GF-D8 (cell line): ENCODE results near the gene EEFSEC.

Experiments used
- DNase-seq: peaks from one replicate; lab custom pipeline; 2025; lab: John Stamatoyannopoulos, UW

Gene EEFSEC, protein sequence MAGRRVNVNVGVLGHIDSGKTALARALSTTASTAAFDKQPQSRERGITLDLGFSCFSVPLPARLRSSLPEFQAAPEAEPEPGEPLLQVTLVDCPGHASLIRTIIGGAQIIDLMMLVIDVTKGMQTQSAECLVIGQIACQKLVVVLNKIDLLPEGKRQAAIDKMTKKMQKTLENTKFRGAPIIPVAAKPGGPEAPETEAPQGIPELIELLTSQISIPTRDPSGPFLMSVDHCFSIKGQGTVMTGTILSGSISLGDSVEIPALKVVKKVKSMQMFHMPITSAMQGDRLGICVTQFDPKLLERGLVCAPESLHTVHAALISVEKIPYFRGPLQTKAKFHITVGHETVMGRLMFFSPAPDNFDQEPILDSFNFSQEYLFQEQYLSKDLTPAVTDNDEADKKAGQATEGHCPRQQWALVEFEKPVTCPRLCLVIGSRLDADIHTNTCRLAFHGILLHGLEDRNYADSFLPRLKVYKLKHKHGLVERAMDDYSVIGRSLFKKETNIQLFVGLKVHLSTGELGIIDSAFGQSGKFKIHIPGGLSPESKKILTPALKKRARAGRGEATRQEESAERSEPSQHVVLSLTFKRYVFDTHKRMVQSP

DNA sequence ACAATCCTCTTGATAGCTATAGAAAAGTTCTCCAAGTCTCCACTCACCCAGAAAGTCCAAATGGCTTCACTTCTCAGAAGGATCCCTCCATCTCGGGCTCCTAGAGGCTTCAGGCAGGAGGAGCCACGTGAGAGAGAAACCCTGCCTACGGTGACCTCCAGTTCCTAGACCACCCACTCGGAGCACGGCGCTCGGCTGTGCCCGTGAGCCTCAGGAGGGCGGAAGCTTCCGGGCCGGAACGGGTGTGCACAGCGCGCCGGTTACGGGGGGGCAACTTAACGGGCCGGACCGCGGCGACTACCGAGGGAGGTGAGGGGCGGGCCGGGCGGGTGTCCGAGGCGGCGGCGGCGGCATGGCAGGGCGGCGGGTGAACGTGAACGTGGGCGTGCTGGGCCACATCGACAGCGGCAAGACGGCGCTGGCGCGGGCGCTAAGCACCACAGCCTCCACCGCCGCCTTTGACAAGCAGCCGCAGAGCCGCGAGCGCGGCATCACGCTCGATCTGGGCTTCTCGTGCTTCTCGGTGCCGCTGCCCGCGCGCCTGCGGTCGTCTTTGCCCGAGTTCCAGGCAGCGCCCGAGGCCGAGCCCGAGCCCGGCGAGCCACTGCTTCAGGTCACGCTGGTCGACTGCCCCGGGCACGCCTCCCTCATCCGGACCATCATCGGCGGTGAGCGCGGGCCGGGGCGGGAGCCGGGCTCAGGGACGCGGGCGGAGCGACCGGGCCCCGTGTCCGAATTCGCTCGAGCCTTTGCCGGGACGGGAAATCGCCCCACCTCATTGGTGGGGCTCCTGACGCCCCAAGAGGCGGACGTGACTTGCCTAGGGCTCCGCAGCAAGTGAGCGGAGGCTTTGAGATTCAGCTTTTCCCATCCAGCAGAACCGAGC, at the start of gene EEFSEC:
EEFSEC (plus strand) TSS at position 326 of the 886 bp plus-strand sequence; CDS start at position 353, 27 bp downstream.
- DNase-seq = peak; percentile 62

DNA sequence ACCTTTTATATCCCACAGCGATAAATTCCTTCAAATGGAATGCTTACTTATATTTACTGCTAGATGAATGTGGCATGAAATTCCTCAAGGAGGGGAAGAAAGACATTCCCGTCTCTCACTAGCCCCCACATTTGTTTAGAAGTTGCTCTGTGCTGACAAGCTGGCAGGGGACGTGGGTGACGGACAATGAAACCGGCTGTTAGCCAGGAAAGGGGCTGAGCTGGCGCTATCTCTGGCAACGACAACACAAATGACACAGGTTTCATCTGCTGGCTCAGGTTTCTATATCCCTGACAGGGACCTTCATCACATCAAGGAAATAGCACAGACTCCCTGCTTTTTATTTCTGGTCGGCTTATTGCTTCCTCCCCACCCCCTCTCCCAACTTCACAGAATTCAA, 45.4 kb upstream of the EEFSEC start:
- DNase-seq = no peak

DNA sequence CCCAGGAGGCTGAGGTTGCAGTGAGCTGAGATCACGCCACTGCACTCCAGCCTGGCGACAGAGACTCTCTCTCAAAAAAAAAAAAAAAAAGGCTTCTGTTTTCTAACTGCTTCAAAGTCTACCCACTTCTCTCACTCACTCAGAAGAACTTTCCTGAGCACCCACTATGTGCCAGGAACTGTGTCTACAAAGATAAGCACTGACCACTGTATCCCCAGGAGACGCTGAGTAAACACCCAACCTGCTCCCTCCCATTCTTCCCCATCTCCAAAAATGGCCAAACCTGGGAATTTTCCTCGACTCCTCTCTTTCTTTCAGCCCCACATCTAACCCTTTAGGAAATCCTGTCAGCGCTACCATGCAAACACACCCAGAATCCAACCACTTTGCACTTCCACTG, 42.1 kb upstream of the EEFSEC start:
- no peak for DNase-seq

DNA sequence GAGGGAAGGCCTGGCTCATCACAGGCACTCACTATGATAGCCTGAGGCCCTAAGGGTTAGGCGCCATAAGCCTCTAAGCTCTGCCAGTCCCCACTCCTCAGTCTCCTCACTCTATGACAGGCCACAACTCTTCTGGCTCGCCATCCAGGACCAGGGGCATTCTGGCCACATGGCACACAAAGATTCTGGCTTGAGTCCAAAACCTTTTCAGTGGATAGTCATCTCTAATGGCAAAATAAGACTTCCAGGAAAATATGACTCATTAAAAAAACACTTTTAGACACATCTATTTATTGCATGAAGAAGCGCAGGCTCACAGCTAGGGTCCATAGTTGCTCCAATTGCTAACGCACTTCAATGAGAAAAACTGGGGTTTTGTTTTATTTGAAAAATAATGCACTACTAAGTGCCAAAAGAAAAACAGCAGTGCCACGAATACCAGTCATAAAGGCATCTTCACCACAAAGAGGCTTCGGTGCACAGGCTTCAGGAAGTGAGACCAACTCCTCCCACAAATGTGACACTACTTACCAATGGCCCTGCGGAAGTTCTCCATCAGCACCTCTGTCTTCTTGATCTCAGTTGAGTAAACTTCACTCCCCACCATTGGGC, 40.8 kb upstream of the EEFSEC start:
- DNase-seq = no peak

DNA sequence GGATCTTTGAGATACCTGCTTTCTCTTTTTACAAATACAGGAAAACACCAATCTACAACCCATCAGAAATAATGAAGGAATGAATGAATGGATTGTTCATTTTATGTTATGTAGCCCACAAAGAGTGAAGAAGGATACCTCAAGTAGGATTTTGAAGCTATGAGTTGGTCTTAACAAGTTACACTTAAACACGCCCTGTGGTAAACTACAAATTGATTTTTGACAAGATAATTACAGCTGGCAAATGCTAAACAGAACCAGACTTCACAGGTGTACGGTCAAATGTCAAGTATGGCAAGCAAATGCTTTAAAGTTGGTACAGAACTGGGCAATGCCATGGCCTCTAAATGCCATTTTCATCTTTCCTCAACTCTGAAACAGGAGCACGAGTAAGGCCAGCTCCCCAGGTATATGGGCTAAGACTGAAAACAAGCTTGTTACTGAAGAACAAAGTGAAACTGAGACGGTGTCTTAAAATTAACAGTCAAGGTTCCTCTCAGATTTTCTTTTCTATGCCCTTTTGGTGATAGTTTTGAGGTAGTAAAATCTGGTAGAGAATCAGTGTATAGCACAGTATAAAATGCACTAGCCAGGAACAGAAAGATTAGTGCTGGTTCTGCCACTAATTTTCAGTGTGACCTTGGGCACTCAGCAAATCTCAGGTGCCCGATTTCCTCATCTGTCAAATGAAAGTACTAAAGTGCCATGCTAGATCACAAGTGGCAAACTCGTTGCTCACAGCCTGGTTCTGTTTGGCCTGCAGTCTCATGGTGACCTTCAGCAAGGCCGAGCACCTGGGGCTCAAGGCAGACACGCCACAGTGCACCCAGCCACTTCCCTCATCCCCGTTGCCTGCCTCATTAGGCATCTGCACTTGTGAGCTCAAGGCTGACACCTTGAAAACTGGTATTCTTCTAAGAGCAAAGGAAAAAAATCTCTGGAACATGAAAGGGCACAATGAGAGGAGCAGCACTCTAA, 39.2 kb upstream of the EEFSEC start:
- DNase-seq = no peak

DNA sequence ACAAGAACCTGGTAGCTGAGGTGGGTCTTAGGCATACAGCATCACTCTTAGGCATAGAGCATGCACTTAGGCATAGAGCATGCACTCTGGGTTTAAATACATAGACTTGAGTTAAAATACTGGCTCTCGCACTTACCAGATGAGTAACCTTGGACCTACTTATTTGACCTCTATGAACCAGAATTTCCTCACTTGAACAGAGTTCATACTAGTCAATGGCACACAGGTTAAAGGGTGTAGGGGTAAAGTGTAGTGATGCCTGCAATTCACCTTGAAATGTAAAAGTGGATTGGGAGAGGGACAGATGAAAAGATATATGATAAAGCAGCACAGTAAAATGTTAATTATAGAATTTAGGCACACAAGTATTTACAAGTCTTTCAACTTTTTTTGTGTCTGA, 31.3 kb upstream of the EEFSEC start:
- no peak for DNase-seq

DNA sequence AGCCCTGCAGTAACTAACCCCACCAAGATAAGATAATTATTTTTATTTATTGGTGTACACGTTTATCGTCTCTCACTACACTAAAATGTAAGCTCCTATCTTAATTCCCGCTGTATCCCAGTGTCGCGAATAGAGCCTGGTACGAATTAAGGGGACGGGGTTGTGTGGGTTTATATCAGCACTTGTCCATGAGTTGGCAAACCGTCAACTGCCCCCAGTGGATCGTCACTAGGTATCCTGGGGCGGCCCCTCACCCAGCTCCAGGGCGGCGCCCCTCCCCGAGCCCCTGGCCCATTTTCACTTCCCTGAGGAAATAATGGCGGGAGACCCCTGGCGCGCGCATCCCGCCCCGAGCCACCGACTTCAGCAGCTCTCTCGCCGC, 30.1 kb upstream of the EEFSEC start:
- no peak for DNase-seq

DNA sequence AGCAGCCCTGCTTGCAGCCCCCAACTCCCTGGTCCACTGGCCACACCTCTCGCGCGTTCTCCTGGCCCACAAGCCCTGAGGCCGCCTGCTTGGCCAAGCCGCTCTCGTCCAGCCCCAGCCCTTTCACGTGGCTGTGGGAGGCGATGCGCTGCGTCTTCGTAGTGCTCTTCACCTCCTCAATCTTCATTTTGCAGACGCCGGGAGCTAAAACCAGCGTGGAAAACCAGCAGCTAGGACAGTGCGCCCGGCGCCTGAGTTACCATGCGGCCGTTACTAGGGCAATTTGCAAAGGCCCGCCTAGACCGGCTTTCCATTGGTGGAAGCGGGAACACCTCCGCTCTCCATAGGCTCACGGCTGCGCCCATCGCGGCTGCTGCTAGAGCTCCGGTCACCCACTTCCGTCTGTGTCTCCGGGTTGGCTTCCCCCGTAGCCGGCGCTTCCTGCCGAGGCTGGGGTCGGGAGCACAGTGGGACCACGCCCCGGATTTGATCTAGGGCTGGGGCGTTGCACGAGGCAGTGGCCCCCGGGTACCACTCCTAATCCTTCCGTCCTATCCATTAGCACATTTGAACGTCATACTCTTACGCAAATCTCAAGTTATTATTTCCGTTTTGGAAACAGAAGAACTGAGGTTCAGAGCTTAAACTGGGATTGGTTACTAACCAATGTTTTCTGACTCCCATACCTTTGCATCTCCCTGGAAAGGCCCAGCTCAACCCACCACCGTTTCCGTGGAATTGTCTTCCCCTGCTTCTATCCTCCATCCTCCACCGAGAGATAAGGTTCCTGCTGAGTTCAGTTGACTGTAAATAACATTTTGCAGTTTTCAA, 29.5 kb upstream of the EEFSEC start, which contains the start of gene RUVBL1:
RUVBL1 (minus strand) TSS at position 275 of the 831 bp plus-strand sequence; CDS start at position 187, 88 bp downstream.
- DNase-seq = peak; percentile 94

DNA sequence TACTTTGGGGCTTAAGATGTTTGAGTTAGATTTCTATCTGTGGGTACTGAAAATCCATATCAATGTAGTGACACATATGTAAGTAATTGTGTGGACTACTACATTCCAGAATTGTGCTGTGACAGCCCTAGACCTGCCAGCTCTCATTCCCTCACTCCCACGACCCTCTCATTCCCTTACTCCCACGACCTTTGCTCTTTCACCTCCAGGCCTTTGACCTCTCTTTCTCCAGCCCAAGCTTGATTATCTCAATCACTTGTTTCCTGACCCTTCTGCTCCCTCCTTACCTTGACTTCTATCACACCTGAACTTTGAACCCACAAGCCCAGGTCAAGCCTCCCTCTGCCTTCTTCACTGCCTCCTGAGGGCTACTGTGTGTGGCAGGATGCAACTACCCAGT, 26.0 kb upstream of the EEFSEC start:
- no peak for DNase-seq

DNA sequence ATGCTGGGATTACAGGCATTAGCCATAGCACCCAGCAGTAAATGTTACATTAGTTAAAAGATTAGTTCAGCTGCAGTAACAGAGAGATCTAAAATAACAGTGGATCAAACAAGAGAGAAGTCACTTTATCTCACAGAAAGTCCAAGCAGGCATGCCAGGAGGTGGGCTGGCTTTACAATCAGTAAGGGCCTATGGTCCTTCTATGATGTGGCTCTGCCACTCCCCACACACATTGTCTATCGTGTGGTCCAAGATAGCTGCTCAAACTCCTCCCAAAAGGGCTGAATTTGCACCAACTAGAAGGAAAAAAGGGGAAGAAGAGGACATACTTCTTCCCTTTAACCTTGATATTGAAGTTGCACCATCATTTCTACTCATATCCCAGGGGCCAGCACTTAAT, 25.0 kb upstream of the EEFSEC start:
- DNase-seq = no peak

DNA sequence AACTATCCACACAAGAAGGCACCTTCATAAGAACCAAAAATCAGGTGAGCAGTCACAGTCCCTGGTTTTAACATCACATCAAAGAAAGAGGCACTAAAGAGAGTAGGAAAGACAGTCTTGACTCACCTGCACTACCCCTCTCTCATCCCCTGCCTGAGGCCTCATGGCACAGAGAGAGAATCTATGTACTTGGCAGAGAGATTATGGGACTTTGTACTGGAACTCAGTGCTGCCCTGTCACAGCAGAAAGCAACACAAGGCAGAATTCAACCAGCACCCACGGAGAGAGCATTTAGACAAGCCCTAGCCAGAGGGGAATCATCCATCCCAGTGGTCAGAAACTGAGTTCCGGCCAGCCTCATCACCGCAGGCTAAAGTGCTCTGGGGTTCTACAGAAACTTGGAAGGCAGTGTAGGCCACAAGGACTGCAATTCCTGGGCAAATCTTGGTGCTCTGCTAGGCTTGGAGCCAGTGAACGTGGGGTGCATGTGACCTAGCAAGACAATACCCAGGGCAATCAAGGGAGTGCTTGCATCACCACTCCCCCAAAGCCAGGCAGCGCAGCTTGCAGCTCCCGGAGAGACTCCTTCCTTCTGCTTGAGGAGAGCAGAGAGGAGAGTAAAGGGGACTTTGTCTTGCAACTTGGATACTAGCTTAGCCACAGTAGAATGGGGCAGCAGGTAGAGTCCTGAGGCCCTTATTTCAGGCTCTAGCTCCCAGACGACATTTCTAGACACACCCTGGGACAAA, 21.2 kb upstream of the EEFSEC start:
- no peak for DNase-seq

DNA sequence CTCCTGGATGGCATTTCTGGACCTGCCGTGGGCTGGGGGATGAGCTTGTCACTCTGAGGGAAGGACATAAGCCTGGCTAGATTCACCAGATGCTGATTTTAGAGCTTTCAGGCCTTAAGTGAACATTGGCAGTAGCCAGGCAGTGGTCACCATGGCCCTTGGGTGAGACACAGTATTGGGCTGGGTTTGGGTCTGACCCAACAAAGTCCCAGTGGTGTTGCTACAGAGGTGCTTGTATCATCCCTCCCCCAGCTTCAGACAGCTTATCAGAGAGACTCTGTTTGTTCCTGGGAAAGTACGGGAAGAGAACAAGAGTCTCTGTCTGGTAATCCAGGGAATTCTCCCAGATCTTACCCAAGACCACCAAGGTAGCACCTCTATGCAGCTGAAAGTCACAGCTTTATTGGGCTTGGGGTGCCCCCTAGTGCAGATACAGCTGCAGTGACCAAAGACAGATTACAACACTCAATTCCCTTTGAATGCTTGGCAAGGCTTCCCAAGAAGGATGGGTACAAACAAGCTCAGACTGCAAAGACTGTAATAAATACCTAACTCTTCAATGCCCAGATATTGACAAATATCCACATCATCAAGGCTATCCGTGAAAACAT, 19.9 kb upstream of the EEFSEC start:
- no peak for DNase-seq

DNA sequence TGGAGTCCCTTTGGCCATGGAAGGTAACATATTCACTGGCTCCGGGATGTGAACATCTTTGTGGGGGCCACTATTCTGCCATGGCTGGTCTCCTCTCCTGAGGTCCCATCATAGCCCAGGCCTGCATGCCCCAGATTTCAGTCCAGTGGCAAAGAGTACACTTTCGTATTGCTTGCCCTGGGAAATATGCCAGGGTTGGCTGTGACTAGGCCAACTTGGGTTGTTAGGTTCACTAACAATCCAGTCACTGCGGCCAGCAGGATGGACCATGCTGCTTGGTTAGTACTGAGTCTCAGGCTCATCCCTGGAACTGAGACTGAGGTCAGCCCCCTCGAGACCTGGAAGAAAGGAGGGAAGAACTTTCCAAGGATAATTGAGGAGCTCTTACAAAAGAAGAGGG, 9.8 kb upstream of the EEFSEC start:
- no peak for DNase-seq

DNA sequence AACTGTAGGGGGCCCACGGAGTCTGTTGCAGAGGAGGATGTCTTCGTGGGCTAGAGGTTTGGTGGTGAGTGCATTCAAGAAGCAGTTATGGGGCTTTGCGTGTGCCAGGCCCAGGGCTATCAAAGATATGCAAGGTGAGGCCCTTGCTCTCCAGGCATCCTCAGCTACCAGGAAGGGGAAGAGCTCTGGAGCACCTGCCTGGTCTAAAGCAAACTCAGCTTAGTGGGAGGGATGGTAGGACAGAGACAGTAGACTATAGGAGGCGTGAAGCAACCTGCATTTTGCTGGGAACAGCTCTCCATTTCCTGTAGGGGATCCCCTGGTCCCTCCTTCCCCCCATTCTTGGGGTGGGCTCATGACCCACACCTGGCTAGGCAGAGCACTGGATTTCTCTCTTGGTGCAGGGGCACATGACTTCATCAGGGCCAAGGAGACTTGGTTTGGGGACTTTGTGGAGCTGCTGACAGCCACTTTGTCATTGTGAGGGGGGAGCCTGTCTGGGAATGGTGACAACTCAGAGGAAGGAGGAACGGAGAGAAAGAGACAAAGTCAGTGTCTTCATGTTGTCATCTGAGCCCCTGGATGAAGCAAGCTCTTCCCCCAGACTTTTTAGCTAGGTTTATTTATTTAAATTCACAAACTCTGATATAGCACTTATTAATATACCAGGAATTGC, 8.6 kb upstream of the EEFSEC start:
- DNase-seq = no peak

DNA sequence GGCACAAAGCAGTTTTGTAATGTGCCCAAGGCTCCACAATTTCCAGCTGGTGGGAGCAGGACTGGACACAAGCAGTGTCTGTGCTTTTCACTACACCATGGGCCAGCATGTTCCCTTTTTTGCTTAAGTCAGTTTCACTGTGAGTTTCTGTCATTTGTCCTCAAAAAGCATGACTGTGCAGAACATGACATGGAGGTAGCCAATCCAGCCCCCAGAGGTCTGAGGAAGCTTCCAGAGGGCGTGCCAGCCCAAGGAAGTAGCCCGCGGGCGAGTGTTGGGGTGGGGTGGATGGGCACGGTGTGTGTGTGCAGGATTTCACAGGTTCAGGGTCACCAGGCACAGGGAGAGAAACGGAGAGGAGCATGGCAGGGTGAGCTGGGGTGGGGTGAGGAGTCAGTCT, 8.0 kb upstream of the EEFSEC start:
- DNase-seq = peak; percentile 52

DNA sequence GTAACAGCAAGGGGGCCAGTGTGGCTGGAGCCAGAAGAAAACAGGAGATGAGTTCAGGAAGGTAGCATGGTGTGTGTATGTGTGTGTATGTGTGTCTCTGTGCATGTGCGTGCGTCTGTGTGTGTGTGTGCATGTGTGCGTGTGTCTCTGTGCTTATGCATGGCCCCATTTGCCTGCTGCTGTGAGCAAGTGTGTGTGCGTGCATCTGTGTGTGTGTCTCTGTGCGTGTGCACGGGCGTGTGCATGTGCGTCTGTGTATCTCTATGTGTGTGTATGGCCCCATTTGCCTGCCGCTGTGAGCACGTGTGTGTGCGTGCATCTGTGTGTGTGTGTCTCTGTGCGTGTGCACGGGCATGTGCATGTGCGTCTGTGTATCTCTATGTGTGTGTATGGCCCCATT, 7.1 kb upstream of the EEFSEC start:
- no peak for DNase-seq

DNA sequence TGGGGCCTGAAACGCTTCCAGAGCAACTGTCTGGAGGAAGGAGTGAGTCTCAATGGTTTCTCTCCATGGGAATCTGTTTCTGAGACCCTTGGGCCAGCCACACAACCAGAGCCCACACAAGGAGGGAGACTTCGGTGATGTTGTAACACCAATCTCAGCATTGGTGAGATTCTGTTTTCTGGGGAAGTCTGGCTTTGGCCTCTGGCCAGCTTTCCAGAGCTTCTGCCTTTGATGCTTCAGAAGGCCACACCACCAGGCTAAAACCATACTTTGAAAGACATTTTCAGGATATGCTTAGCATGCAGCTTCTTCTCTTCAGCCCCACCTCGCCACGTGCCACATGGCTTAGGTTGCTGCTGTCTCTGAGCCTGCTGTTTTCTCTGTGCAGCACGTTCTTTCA, 3.6 kb upstream of the EEFSEC start:
- DNase-seq = no peak

DNA sequence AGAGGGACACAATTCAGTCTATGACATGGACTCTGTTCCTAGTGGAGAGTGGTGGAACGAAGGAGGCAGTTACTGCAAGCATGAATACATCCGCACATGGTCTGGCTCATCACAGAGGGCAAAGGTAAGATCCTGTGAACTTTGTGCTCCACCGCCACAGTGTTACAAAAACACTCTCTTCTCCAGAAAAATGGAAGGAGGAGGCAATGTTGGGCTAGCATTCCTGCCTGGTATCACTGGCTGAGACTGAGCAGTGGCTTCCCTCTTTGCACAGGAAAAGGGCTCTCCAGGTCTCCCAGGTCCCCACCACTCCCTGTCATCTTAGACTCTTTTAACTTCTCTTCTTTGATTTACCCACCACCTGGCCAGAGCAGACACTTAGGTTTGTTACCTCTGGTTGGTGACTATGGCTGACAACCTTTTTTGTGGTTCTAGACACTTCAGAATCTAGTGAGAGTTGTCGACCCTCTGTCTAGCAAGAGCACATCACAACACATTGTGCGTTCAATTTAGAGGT, 1.5 kb upstream of the EEFSEC start:
- no peak for DNase-seq
